Fibroblast of villous mesenchyme (primary cell): ENCODE data around the gene PHOSPHO2. TPM values are rescaled to one million over a fixed set of nuclear protein-coding genes. Genes with fewer than 3 reads are reported as not detected.

Experiments used
- DNase-seq: peaks from one replicate; pipeline ENCODE4 v3.0.0-alpha.2; 2010; ENCODE audit warnings: low read depth
- H3K4me3 ChIP-seq: 2 replicates; pipeline ENCODE4 v1.5.1; 2011; ENCODE audit warnings: low read depth, mild to moderate bottlenecking, low read length
- total RNA-seq: library from RNA; depleted of rRNA; stranded (reverse); fragments of >200 nt; gene quantifications from 2 replicates; pipeline ENCODE4 v1.2.3, GENCODE V29; 2012
- TF ChIP-seq, protein P1 (sequence below): IDR thresholded peaks from 2 replicates; pipeline ENCODE4 v1.5.1; 2012; ENCODE audit warnings: low read depth, mild to moderate bottlenecking, low read length; ENCODE audit not compliant: insufficient read depth

PHOSPHO2 gene
- total RNA-seq, 1 donor, result 3.5 TPM

DNA sequence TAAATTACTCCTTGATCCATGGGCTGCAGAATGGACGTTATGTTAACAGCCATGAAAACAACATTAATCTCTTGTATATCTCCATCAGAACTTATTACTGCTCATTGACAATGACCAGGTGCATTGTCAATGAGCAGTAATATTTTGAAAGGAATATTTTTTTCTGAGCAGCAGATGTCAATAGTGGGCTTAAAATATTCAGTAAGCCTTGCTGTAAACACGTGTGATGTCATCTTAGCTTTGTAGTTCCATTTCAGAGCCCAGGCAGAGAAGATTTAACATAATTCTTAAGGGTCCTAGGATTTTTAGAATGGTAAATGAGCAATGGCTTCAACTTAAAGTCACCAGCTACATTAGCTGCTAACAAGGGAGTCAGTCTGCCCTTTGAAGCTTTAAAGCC lies 26.7 kb upstream of the PHOSPHO2 start:
- DNase-seq, result no peak
- TF ChIP-seq, protein P1, sequence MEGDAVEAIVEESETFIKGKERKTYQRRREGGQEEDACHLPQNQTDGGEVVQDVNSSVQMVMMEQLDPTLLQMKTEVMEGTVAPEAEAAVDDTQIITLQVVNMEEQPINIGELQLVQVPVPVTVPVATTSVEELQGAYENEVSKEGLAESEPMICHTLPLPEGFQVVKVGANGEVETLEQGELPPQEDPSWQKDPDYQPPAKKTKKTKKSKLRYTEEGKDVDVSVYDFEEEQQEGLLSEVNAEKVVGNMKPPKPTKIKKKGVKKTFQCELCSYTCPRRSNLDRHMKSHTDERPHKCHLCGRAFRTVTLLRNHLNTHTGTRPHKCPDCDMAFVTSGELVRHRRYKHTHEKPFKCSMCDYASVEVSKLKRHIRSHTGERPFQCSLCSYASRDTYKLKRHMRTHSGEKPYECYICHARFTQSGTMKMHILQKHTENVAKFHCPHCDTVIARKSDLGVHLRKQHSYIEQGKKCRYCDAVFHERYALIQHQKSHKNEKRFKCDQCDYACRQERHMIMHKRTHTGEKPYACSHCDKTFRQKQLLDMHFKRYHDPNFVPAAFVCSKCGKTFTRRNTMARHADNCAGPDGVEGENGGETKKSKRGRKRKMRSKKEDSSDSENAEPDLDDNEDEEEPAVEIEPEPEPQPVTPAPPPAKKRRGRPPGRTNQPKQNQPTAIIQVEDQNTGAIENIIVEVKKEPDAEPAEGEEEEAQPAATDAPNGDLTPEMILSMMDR, result no peak
- H3K4me3 ChIP-seq, result no peak overlapping the region

DNA sequence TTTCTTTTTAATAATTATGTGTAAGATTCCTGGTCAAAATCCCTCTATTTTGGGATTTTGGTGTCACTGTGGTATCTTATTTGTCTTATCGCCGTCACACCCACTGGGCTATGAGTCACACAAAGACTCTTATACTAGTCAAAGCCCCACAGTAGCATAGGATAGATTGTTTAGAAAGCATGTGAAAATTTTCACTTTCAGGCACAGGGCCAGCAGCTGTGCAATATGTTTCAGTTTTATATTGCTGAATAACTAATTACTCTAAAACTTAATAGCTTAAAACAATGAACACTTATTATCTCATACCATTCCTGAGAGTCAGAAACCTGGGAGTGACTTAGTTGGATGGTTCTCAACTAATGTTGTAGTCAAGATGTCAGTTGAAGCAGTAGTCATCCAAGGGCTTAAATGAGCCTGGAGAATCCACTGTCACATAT lies 24.0 kb upstream of the PHOSPHO2 start:
- TF ChIP-seq, protein P1, result no peak
- DNase-seq, result peak; percentile 16
- H3K4me3 ChIP-seq, result no peak overlapping the region

DNA sequence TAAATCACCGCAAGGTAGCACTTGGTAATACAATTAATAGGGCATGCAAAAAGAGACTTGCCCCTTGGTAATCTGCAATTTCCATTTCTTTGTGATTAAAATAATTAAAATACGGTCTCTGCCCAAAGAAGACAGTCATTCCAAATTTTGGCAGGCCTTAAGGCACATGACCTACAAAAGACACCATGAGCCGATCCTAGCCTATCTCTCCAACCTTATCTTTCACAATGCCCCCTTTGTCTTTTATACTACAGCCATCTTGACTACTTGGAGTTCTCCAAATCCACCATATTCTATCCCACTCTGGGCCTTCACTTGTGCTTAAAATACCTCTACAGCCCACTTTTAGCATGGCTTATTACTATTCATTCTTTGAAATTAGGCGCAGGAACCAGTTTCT lies 23.3 kb upstream of the PHOSPHO2 start:
- TF ChIP-seq, protein P1, result no peak
- no peak overlapping the region for H3K4me3 ChIP-seq
- no peak for DNase-seq

DNA sequence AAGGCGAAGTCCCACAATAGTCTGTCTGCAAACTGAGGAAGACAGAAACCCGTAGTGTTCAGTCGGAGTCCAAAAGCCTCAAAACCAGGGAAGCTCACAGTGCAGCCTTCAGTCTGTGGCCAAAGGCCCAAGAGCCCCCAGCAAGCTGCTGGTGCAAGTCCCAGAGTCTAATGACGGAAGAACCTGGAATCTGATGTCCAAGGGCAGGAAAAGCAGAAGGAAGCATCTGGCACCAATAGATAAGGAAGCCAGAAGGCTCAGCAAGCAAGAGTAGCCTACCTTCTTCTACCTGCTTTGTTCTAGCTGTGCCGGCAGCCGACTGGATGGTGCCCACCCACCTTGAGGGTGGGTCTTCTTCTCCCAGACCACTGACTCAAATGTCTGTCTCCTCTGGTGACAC lies 21.9 kb upstream of the PHOSPHO2 start:
- H3K4me3 ChIP-seq, result no peak overlapping the region
- no peak for DNase-seq
- TF ChIP-seq, protein P1, result no peak

DNA sequence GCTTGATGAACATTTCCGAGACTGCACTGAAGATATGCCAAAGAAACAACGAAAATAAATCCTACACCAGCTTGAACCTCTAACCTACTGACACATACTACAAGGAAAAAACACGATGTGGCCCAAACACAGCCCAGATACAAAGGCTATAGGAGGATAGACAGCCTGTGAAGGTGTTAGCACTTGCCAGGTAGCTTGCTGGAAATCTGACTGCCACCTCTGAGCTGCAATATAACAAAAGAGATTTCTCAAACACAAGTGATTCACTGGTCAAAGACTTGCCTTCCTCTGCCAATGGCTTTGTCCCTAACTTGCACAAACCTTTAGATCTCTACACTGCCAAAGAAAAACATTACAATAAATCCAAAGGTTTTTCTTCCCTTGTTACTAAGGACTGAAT lies 21.2 kb upstream of the PHOSPHO2 start:
- TF ChIP-seq, protein P1, result no peak
- no peak for DNase-seq
- no peak overlapping the region for H3K4me3 ChIP-seq

DNA sequence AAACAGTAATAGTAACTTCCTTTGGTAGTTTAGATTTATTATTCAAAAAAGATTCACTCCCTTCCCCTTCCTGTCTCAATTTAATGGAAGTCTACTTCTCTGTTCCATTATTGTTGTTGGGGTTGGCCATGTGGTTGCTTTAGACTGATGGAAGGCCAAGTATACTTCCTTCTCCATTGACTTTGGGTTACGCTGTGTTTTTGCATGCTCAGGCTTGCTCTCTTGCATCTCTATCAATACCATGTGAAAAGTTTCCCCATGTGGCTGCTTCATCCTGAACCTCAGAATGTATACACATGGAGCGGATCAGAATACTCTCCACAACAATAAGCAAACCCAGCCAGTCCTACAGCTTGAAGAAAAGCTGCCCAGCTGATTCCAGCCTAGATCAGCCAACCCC lies 20.3 kb upstream of the PHOSPHO2 start:
- TF ChIP-seq, protein P1, result no peak
- no peak overlapping the region for H3K4me3 ChIP-seq
- no peak for DNase-seq

DNA sequence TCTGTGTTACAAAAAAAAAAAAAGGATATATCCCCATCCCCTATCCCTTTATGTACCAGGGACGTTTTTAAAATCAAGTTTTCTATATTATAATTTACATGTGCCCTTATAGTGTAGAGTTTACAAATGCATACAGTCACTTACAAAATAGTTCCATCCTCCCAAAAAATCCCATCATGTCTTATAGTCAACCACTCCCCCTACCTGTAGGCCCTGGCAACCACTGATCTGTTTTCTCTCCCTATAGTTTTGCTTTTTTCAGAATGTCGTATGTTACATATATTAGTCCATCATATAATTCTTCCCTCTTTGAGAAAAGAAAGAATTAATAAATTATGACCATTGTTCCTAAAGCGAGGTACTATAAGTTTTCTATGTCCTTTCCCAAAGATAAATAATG lies 17.9 kb upstream of the PHOSPHO2 start:
- TF ChIP-seq, protein P1, result peak; percentile 28
- no peak overlapping the region for H3K4me3 ChIP-seq
- no peak for DNase-seq
